ENCODE data around the gene MYCT1.

The MYCT1 gene

DNA sequence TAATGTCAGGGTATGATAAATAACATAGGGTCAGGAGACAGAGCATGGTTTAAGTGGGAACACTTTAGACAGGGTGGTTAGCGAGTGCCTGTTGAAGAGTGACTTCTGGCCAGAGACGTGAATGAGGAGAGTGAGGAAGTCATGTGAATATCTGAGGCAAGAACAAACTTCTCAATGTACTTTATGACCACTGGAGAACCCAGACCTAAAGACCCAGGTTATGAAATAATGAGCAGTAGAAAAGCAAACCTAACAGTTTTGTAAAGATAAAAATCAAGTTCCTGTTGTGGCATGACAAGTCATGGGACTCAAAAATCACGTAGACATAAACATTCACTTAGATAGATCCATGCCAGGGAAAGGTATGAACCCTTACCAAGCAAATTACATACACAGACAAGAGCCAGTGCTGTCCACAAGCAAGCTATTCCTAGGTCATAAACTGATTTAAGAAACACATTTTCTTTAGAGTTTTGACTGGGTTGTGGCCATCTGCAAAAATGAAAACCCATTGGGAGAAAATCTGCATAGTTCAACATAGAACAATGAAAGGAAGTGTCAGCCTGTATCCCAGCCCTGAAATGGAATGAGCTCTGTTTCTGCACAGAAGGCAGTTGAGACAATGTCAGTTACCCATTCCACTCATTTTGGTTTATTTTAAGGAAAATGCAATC lies 2.2 kb upstream of the MYCT1 start:
- no peak for DNase-seq
- Histone ChIP-seq H3K36me3 (replicated peaks) (no peaks in the 10 kb centered on the region), H3K27ac (peak overlapping the region; percentile 56), H3K27me3 (replicated peaks) (no peaks in the 10 kb centered on the region), H3K4me3 (ENCODE audit: low read depth, low read length) (no peak overlapping the region)
- TF ChIP-seq, protein P1, sequence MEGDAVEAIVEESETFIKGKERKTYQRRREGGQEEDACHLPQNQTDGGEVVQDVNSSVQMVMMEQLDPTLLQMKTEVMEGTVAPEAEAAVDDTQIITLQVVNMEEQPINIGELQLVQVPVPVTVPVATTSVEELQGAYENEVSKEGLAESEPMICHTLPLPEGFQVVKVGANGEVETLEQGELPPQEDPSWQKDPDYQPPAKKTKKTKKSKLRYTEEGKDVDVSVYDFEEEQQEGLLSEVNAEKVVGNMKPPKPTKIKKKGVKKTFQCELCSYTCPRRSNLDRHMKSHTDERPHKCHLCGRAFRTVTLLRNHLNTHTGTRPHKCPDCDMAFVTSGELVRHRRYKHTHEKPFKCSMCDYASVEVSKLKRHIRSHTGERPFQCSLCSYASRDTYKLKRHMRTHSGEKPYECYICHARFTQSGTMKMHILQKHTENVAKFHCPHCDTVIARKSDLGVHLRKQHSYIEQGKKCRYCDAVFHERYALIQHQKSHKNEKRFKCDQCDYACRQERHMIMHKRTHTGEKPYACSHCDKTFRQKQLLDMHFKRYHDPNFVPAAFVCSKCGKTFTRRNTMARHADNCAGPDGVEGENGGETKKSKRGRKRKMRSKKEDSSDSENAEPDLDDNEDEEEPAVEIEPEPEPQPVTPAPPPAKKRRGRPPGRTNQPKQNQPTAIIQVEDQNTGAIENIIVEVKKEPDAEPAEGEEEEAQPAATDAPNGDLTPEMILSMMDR (IDR thresholded peaks at IDR 0.05; ENCODE audit: low read depth, low read length, missing control alignments) = no peak
- in situ Hi-C loops (cut with HindIII; ENCODE audit: low pct_ligation_motif_present, low sequenced_read_pairs) = no loop called here

GRCh38 chr6:152696522-152696921 lies 1.2 kb upstream of the MYCT1 start:
- H3K36me3 ChIP-seq (replicated peaks) = no peaks in the 10 kb centered on the region
- TF ChIP-seq, protein P1 (IDR thresholded peaks at IDR 0.05; ENCODE audit: low read depth, low read length, missing control alignments) = no peak
- in situ Hi-C loops (cut with HindIII; ENCODE audit: low pct_ligation_motif_present, low sequenced_read_pairs) = no loop called here
- DNase-seq = peak; percentile 84
- no peak overlapping the region for H3K4me3 ChIP-seq (ENCODE audit: low read depth, low read length)
- H3K27me3 ChIP-seq (replicated peaks) = no peaks in the 10 kb centered on the region
- peak overlapping the region; percentile 56 for H3K27ac ChIP-seq

- no peak overlapping the region for H3K4me3 ChIP-seq (ENCODE audit: low read depth, low read length)
- no peak for DNase-seq
- no peaks in the 10 kb centered on the region for H3K27me3 ChIP-seq (replicated peaks)
- H3K36me3 ChIP-seq (replicated peaks) = no peaks in the 10 kb centered on the region
- H3K27ac ChIP-seq = peak overlapping the region; percentile 13
- TF ChIP-seq, protein P1 (IDR thresholded peaks at IDR 0.05; ENCODE audit: low read depth, low read length, missing control alignments) = no peak
- in situ Hi-C loops (cut with HindIII; ENCODE audit: low pct_ligation_motif_present, low sequenced_read_pairs) = no loop called here
Measured at GRCh38 chr6:152698692-152699091, 995 bp downstream of the MYCT1 start.

DNA sequence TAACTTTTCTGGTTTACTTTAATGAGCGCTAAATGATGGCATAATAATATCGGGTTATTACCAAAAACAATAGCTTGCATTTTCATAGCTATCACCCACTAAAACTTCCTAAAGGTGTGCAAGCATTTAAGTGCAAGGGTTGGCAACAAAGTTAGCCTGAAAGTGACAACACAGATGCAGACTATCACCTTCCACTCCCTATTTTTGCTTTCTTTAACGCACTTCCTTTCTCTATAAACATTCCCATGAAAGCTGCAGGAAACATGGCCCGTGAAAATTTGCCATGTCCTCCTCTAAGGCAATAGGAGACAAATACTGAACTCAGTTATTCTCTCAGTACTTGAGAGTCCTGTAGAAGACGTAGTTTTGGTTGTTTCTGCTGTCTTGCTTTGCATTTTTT lies 2.7 kb downstream of the MYCT1 start:
- TF ChIP-seq, protein P1 (IDR thresholded peaks at IDR 0.05; ENCODE audit: low read depth, low read length, missing control alignments) = no peak
- Histone ChIP-seq H3K27me3 (replicated peaks) (no peaks in the 10 kb centered on the region), H3K27ac (peak overlapping the region; percentile 29), H3K36me3 (replicated peaks) (no peaks in the 10 kb centered on the region), H3K4me3 (ENCODE audit: low read depth, low read length) (no peak overlapping the region)
- in situ Hi-C loops (cut with HindIII; ENCODE audit: low pct_ligation_motif_present, low sequenced_read_pairs) = no loop called here
- no peak for DNase-seq

GRCh38 chr6:152701081-152701862 lies 3.6 kb downstream of the MYCT1 start:
- TF ChIP-seq, protein P1 (IDR thresholded peaks at IDR 0.05; ENCODE audit: low read depth, low read length, missing control alignments) = peak; percentile 4
- DNase-seq = peak; percentile 24
- H3K4me3 ChIP-seq (ENCODE audit: low read depth, low read length) = no peak overlapping the region
- H3K27ac ChIP-seq = peak overlapping the region; percentile 28
- in situ Hi-C loops (cut with HindIII; ENCODE audit: low pct_ligation_motif_present, low sequenced_read_pairs) = no loop called here
- H3K27me3 ChIP-seq (replicated peaks) = no peaks in the 10 kb centered on the region
- no peaks in the 10 kb centered on the region for H3K36me3 ChIP-seq (replicated peaks)
